ENCODE measurements around the gene ATP8B4.
"Not testable (repeated sequence)": the region's sequence is repeated elsewhere in the genome, so short reads cannot be mapped to it uniquely, and the experiment has no call there.

ATP8B4 gene

DNA sequence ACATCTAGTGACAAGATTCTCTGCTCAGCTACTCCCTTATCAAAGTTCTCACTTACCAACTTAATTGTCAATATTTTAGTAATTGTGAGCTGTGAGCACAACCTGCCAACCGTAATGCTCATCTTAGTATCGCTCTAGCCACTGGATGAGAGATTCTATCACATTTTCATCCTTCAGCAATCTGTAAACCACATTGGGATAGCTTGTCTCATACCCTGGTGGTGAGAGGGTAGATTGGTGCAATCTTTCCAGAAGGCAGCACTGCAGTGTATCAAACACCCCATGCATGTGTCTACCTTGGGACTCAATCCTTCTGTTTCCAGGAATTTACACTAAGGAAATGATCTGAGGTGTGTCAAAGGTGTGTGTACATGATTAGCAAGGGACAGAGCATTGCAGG lies 18.9 kb upstream of the ATP8B4 start:
- Histone ChIP-seq H3K4me1 (ENCODE audit: control insufficient read depth, insufficient read depth, low read length) (peaks cover 33% of the 10 kb centered on the region), H3K9me3 (replicated peaks; ENCODE audit: low read length) (no peaks in the 10 kb centered on the region), H3K4me2 (ENCODE audit: low read length) (peak overlapping the region; percentile 8), H3K36me3 (ENCODE audit: insufficient read depth, low read length) (no peaks in the 10 kb centered on the region), H3K9ac (ENCODE audit: low read depth, low read length) (peak overlapping the region; percentile 32), H3K4me3 (ENCODE audit: low read length) (no peak overlapping the region), H3K27me3 (ENCODE audit: control insufficient read depth, insufficient read depth, low read length) (no peaks in the 10 kb centered on the region)

DNA sequence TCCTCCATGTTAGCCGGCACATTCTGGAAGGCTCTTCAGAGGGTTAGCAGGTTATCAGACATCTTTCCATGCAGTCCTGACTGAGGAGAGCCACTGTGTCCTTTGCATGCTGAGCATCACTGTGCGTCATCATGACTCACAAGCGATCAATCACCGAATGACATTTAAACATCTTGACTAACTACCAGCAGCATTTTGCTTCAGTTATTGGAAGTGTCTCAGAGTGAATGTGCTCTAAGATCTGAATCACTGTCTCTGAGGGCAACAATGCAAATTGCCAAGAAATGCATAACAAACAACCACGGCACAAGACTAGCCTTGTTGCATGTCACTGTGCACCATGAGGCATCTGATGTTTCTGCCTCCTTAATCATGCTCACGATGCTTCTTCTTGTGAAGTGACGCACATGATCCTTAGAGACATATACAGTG lies 18.3 kb upstream of the ATP8B4 start:
- Histone ChIP-seq H3K36me3 (ENCODE audit: insufficient read depth, low read length) (no peaks in the 10 kb centered on the region), H3K9ac (ENCODE audit: low read depth, low read length) (peak overlapping the region; percentile 32), H3K27me3 (ENCODE audit: control insufficient read depth, insufficient read depth, low read length) (no peaks in the 10 kb centered on the region), H3K4me3 (ENCODE audit: low read length) (no peak overlapping the region), H3K9me3 (replicated peaks; ENCODE audit: low read length) (no peaks in the 10 kb centered on the region), H3K4me2 (ENCODE audit: low read length) (peak overlapping the region; percentile 8), H3K4me1 (ENCODE audit: control insufficient read depth, insufficient read depth, low read length) (peaks cover 33% of the 10 kb centered on the region)

DNA sequence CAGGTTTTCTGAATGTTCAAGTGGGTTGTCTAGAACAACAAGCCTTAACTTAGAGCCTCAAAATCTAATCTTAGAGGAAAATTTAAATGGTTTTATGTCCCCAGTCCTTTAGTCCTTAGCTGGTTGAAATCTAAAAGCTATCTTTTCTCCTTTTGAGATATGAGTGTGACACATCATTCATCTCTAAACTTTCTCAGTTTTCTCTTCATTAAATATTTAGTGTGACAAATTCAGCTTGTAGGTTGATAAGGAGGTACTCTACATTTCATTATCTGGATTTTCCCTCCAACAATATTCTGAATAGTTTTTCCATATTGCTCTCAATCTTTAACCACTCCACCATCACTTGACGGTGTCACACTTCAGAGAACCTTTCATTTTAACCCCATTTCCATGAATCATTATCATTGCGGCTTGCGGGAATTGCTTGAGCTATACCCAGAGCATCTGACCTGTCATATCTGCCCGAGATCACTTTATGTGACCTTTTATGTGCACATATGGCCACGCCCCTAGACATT lies 16.1 kb upstream of the ATP8B4 start:
- Histone ChIP-seq H3K9ac (ENCODE audit: low read depth, low read length) (peak overlapping the region; percentile 60), H3K9me3 (replicated peaks; ENCODE audit: low read length) (no peaks in the 10 kb centered on the region), H3K27me3 (ENCODE audit: control insufficient read depth, insufficient read depth, low read length) (no peaks in the 10 kb centered on the region), H3K4me2 (ENCODE audit: low read length) (peak overlapping the region; percentile 37), H3K36me3 (ENCODE audit: insufficient read depth, low read length) (no peaks in the 10 kb centered on the region), H3K4me3 (ENCODE audit: low read length) (no peak overlapping the region), H3K4me1 (ENCODE audit: control insufficient read depth, insufficient read depth, low read length) (peaks cover 33% of the 10 kb centered on the region)

DNA sequence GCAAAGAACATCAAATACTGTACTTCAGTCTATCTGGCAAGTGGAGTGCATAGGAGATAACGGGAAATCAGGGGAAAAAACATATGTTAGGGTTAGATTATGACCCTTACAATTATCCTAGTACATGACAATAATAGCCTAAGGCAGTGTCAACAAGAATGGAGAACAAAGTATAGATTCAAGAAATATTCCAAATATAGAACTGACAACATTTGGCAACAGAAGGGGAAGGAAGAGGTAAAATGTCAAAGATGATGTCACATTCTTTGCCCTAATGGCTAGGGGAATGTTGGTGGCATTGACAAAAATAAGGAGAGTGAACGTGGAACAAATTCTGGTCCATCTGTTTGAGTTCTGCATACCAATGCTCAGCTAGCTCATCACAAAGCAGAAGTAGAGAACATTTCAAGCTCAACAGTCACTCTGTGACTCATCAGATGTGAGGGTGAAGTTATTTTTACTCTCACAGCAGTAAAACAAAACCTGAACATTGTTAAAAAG lies 15.5 kb upstream of the ATP8B4 start:
- H3K36me3 ChIP-seq (ENCODE audit: insufficient read depth, low read length) = no peaks in the 10 kb centered on the region
- no peaks in the 10 kb centered on the region for H3K9me3 ChIP-seq (replicated peaks; ENCODE audit: low read length)
- H3K4me2 ChIP-seq (ENCODE audit: low read length) = peak overlapping the region; percentile 28
- no peak overlapping the region for H3K4me3 ChIP-seq (ENCODE audit: low read length)
- H3K27me3 ChIP-seq (ENCODE audit: control insufficient read depth, insufficient read depth, low read length) = no peaks in the 10 kb centered on the region
- H3K4me1 ChIP-seq (ENCODE audit: control insufficient read depth, insufficient read depth, low read length) = peaks cover 33% of the 10 kb centered on the region
- peak overlapping the region; percentile 60 for H3K9ac ChIP-seq (ENCODE audit: low read depth, low read length)

DNA sequence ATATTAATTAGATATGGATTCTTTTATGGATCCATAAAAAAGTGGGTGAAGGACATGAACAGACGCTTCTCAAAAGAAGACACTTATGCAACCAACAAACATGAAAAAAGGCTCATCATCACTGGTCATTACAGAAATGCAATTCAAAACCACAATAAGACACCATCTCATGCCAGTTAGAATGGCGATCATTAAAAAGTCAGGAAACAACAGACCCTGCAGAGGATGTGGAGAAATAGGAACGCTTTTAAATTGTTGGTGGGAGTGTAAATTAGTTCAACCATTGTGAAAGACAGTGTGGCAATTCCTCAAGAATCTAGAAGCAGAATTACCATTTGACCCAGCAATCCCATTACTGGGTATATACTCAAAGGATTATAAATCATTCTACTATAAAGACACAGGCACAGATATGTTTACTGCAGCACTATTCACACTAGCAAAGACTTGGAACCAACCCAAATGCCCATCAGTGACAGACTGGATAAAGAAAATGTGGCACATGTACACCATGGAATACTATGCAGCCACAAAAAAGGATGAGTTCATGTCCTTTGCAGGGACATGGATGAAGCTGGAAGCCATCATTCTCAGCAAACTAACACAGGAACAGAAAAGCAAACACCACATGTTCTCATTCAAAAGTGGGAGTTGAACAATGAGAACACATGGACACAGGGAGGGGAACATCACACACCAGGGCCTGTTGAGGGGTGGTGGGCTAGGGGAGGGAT lies 13.4 kb upstream of the ATP8B4 start:
- H3K9me3 ChIP-seq (replicated peaks; ENCODE audit: low read length); H3K27me3 ChIP-seq (ENCODE audit: control insufficient read depth, insufficient read depth, low read length); H3K4me2 ChIP-seq (ENCODE audit: low read length); H3K4me3 ChIP-seq (ENCODE audit: low read length); H3K36me3 ChIP-seq (ENCODE audit: insufficient read depth, low read length); H3K9ac ChIP-seq (ENCODE audit: low read depth, low read length): not testable (repeated sequence)
- H3K4me1 ChIP-seq (ENCODE audit: control insufficient read depth, insufficient read depth, low read length) = peaks cover 26% of the 10 kb centered on the region

DNA sequence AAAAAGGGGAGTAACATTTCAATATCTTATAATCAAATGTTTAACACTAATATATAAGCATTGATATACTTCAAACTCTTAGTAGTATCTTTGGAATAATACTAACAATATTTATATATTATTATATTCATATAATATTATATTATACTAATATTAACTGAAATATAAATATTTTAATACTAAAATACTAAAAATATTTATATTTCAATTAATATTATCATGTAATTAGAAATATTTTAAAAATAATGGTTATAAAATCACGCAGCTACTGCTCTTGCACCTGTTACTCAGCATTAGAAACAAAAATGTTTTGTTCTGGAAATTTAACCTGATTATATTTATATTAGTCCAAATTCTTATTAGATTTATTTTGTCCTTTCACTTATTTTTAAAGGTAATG lies 12.6 kb upstream of the ATP8B4 start:
- Histone ChIP-seq H3K4me3 (ENCODE audit: low read length) (no peak overlapping the region), H3K36me3 (ENCODE audit: insufficient read depth, low read length) (no peaks in the 10 kb centered on the region), H3K4me2 (ENCODE audit: low read length) (no peak overlapping the region), H3K9me3 (replicated peaks; ENCODE audit: low read length) (no peaks in the 10 kb centered on the region), H3K27me3 (ENCODE audit: control insufficient read depth, insufficient read depth, low read length) (no peaks in the 10 kb centered on the region), H3K4me1 (ENCODE audit: control insufficient read depth, insufficient read depth, low read length) (peaks cover 18% of the 10 kb centered on the region), H3K9ac (ENCODE audit: low read depth, low read length) (no peak overlapping the region)

DNA sequence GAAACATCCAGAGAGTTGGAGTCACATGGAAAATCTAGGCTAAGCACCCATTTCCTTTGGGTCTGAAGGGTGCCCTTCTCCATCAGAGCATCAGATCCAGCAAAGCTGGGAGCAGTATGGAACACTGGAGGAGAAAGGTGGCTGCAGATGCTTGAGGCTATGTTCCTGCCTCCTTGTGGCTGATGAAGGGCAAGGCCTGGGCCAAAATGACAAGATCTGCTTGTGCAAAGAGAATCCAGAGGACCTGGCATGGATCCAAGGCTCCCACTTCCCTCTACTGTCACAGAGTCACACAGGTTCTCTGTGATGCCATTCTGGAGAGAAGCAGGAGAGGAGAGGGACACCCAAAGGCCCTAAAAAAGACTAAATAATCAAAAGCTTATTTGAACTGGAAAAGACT lies 9.2 kb upstream of the ATP8B4 start:
- no peaks in the 10 kb centered on the region for H3K36me3 ChIP-seq (ENCODE audit: insufficient read depth, low read length)
- no peak overlapping the region for H3K9ac ChIP-seq (ENCODE audit: low read depth, low read length)
- no peaks in the 10 kb centered on the region for H3K27me3 ChIP-seq (ENCODE audit: control insufficient read depth, insufficient read depth, low read length)
- H3K4me2 ChIP-seq (ENCODE audit: low read length) = no peak overlapping the region
- no peaks in the 10 kb centered on the region for H3K4me1 ChIP-seq (ENCODE audit: control insufficient read depth, insufficient read depth, low read length)
- no peaks in the 10 kb centered on the region for H3K9me3 ChIP-seq (replicated peaks; ENCODE audit: low read length)
- no peak overlapping the region for H3K4me3 ChIP-seq (ENCODE audit: low read length)

DNA sequence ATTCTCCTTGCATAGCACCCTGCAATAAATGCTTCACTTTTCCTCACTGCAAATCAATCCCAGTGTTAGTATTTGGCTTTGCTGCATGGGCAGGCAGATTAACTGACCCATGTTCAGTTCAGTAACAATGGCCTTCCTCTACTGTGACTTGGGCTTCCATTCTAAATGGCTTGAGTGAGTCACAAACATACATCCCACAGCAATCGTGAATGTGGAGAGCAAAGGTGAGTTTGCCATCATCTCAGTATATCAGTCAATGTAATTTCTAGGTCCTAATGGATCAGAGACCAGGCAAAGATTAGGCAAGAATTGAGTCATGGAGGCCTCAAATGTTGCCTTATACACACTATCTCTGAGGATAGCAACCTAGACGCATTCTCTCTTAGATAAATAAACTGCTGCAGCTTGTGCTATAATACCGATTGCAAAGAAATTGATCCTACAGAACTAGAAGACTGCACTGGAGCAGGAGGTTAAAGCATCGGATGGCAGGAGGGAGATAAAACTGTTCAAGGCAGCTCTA lies 8.3 kb upstream of the ATP8B4 start:
- H3K9me3 ChIP-seq (replicated peaks; ENCODE audit: low read length) = no peaks in the 10 kb centered on the region
- no peak overlapping the region for H3K4me2 ChIP-seq (ENCODE audit: low read length)
- H3K27me3 ChIP-seq (ENCODE audit: control insufficient read depth, insufficient read depth, low read length) = no peaks in the 10 kb centered on the region
- no peak overlapping the region for H3K4me3 ChIP-seq (ENCODE audit: low read length)
- no peak overlapping the region for H3K9ac ChIP-seq (ENCODE audit: low read depth, low read length)
- no peaks in the 10 kb centered on the region for H3K4me1 ChIP-seq (ENCODE audit: control insufficient read depth, insufficient read depth, low read length)
- no peaks in the 10 kb centered on the region for H3K36me3 ChIP-seq (ENCODE audit: insufficient read depth, low read length)

DNA sequence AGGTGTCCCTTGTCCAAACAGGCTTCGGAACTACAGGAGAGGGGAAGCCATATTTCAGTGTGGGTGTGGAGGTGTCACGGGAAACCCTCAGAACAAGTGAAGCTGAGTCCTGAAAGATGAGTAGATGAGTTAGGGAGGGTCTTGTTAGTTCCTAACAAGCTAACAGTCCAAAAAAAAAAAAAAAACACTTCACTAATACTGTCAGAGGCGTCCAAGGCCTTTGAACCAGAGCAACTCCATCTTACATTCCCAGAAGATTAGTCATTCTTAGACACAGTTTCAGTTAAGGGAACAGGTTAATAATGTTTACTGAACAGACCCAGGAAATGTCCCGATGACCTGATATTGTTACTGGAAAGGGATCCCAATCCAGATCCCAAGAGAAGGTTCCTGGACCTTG lies 7.0 kb upstream of the ATP8B4 start:
- H3K36me3 ChIP-seq (ENCODE audit: insufficient read depth, low read length) = no peaks in the 10 kb centered on the region
- no peaks in the 10 kb centered on the region for H3K27me3 ChIP-seq (ENCODE audit: control insufficient read depth, insufficient read depth, low read length)
- H3K9me3 ChIP-seq (replicated peaks; ENCODE audit: low read length) = no peaks in the 10 kb centered on the region
- H3K4me3 ChIP-seq (ENCODE audit: low read length) = no peak overlapping the region
- H3K4me2 ChIP-seq (ENCODE audit: low read length) = no peak overlapping the region
- H3K4me1 ChIP-seq (ENCODE audit: control insufficient read depth, insufficient read depth, low read length) = no peaks in the 10 kb centered on the region
- H3K9ac ChIP-seq (ENCODE audit: low read depth, low read length) = no peak overlapping the region

DNA sequence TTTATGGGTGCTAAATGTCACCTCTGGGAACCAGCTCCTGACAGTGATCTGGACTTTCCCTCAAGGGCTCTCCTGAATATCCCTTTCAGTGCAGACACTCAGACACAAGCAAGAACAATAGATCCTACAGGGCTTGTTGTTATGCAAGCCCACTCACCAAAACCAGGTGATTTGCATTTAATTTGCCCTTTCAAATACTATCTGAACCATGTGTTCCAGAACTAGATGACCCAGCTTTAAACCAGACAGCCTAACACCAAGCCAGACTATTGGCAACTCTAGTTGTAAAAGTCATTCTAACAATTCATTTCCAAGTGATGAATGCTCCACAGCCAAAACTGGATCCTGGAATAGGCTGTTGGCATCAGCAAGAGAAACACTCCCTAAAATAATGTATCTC lies 5.6 kb upstream of the ATP8B4 start:
- Histone ChIP-seq H3K27me3 (ENCODE audit: control insufficient read depth, insufficient read depth, low read length) (no peaks in the 10 kb centered on the region), H3K4me1 (ENCODE audit: control insufficient read depth, insufficient read depth, low read length) (no peaks in the 10 kb centered on the region), H3K4me2 (ENCODE audit: low read length) (no peak overlapping the region), H3K9me3 (replicated peaks; ENCODE audit: low read length) (no peaks in the 10 kb centered on the region), H3K9ac (ENCODE audit: low read depth, low read length) (no peak overlapping the region), H3K4me3 (ENCODE audit: low read length) (no peak overlapping the region), H3K36me3 (ENCODE audit: insufficient read depth, low read length) (no peaks in the 10 kb centered on the region)

DNA sequence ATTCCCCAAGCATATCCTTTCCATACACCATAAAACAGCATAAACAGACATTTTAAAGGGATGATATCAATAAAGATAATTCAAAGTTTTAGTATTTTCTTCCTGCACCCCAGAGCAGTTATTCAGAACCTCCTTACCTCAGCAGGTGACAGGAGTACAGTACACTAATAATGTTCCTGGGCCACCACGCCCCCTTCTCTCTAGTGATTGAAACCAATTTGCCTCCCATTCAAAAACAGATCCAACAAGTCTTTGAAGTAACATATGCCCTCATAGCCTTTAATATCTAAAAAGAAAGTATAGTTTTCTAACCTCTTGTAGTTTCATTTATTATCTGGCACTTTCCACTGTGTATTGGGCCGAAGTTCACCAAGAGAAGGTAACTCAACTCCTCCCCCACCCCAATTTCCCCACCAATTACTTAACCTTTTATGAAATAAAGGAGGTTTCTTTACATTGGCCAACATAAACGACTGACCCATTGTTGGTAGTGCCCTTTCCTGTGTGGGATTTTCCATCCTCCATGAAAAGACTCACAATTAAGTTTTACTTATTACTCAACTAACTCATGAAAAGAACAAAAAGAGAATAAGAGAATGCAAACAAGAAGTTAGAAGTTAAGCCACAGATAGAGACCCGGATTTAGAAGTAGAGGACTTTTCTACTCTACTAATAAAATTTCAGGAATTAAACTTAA lies 5.0 kb upstream of the ATP8B4 start:
- Histone ChIP-seq H3K4me2 (ENCODE audit: low read length) (no peak overlapping the region), H3K4me3 (ENCODE audit: low read length) (no peak overlapping the region), H3K27me3 (ENCODE audit: control insufficient read depth, insufficient read depth, low read length) (no peaks in the 10 kb centered on the region), H3K4me1 (ENCODE audit: control insufficient read depth, insufficient read depth, low read length) (no peaks in the 10 kb centered on the region), H3K36me3 (ENCODE audit: insufficient read depth, low read length) (no peaks in the 10 kb centered on the region), H3K9ac (ENCODE audit: low read depth, low read length) (no peak overlapping the region), H3K9me3 (replicated peaks; ENCODE audit: low read length) (no peaks in the 10 kb centered on the region)
